ENCODE measurements around the gene CST3. TPM values are rescaled to one million over a fixed set of nuclear protein-coding genes. Genes with fewer than 3 reads are reported as not detected.

Gene CST3
- total and polyA plus RNA-seq, 2 of the 8 experiments (the other 6 are each of a cell fraction or from before 2014, with no cell fraction given): 53.2 to 184 TPM

DNA sequence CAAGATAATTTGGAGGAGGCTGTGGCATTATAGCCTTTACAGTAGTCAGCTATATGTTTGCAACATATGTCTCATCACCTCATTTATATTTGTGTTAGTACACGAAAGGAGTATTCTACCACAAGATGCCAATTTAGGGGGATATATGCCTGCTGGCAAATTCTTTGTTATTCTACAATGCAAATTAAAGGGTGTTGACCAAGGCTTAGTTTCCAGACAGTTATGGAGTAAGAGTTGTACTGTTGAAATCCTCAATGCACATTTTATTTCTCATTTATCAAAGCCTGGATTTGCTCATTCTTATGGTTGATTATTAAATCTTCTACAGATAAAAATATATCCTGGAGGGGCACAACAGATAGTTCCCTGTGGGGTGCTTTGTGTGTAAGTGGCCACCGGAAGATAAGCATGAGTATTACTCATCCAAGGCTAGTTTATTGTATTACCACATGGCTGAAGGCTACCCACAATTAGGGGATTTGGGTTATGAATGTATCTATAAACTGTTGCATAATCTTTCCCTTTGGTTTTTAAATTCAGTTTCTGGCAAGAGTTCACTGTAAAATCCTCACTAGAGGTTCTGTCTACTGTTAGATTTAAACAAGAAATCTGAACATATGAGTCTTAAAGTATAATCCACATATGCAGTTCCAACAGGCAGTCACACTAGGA, 41.0 kb downstream of the CST3 start:
- H4K91ac ChIP-seq (replicated peaks; ENCODE audit: insufficient read length, low read length): no peak overlapping the region
- H4K5ac ChIP-seq (ENCODE audit: insufficient read length, low read depth, low read length): no peak overlapping the region
- no peak overlapping the region for H3K23ac ChIP-seq (ENCODE audit: insufficient read length)
- H3K27ac ChIP-seq (ENCODE audit: low read depth, low read length): no peak overlapping the region
- no peaks in the 10 kb centered on the region for H3K23me2 ChIP-seq (ENCODE audit: low read depth, low read length)
- no peak overlapping the region for H2AK5ac ChIP-seq (ENCODE audit: low read depth, low read length)
- H3K9me3 ChIP-seq (ENCODE audit: insufficient read depth in 2 of 2, low read depth in 1 of 2, low read length in 1 of 2): no peaks in the 10 kb centered on the region
- no peak overlapping the region for H2BK20ac ChIP-seq (ENCODE audit: low read length)
- H3K4me2 ChIP-seq (ENCODE audit: insufficient read depth in 1 of 2, low read depth in 2 of 2, low read length in 2 of 2): no peak overlapping the region
- no peak overlapping the region for H3K9ac ChIP-seq (replicated peaks in 1 of 4; ENCODE audit: extremely low read depth in 1 of 4, low read depth in 3 of 4, low read length in 3 of 4)
- ChIA-PET POLR2A (ENCODE audit: partially characterized antibody) (no interaction called here), CTCF (ENCODE audit: partially characterized antibody) (interaction anchor here (1.0 to 18.5 kb wide), 4 partner anchors 11 to 152 kb away, joined by 3 to 328 read pairs (median 4); partner anchors contain the start of genes CST11 and CSTL1)
- H3K14ac ChIP-seq (ENCODE audit: insufficient read length): no peak overlapping the region
- FAIRE-seq (no peak), DNase-seq (ENCODE audit: low read depth in 1 of 2, low spot score in 2 of 2) (no peak)
- H2AFZ ChIP-seq (ENCODE audit: low read length): no peak overlapping the region
- no peak overlapping the region for H2BK5ac ChIP-seq (ENCODE audit: low read depth, low read length)
- no peak overlapping the region for H3K4me3 ChIP-seq (ENCODE audit: extremely low read depth in 1 of 4, insufficient read depth in 2 of 4, low read depth in 3 of 4, low read length in 4 of 4)
- H3K27me3 ChIP-seq (replicated peaks in 1 of 4; ENCODE audit: control insufficient read depth in 3 of 4, extremely low read depth in 1 of 4, insufficient read depth in 3 of 4, low read length in 3 of 4): no peaks in the 10 kb centered on the region
- WGBS, 2 experiments (ENCODE audit: extremely low coverage in 1 of 2, insufficient coverage in 1 of 2, insufficient read length in 1 of 2, insufficient replicate concordance in 2 of 2, low coverage in 1 of 2, low lambda C conversion rate in 2 of 2, missing lambda C conversion rate in 1 of 2): 90% methylated on average over 2 of the region's 2 CpGs; no CpG with 5 or more reads in 1 of the 2 experiments
- no peaks in the 10 kb centered on the region for H3K36me3 ChIP-seq (ENCODE audit: control insufficient read depth in 2 of 4, insufficient read depth in 4 of 4, low read length in 3 of 4)
- H3K79me1 ChIP-seq (ENCODE audit: low read depth, low read length): no peaks in the 10 kb centered on the region
- no peak overlapping the region for H2BK15ac ChIP-seq (ENCODE audit: low read length)
- H4K20me1 ChIP-seq (replicated peaks in 1 of 2; ENCODE audit: control insufficient read depth in 1 of 2, insufficient read depth in 2 of 2, low read length in 2 of 2): no peaks in the 10 kb centered on the region
- TF ChIP-seq TAF1 (IDR thresholded peaks at IDR 0.05; ENCODE audit: low read depth, low read length): no peak
- no peak for TF ChIP-seq ASH2L (IDR thresholded peaks at IDR 0.05; ENCODE audit: low read length)
- no peak for TF ChIP-seq CHD2 (IDR thresholded peaks at IDR 0.05; ENCODE audit: low read length)
- TF ChIP-seq SIN3A (conservative IDR thresholded peaks at IDR 0.05 in 1 of 2, IDR thresholded peaks at IDR 0.05 in 1 of 2; ENCODE audit: low read depth in 1 of 2, low read length in 2 of 2): no peak
- H3K79me2 ChIP-seq (ENCODE audit: control insufficient read depth in 1 of 2, insufficient read depth in 2 of 2, low read length in 2 of 2): no peaks in the 10 kb centered on the region
- H2BK120ac ChIP-seq (replicated peaks; ENCODE audit: low read depth, low read length): no peak overlapping the region
- H3K18ac ChIP-seq (ENCODE audit: extremely low read depth, low read length): no peak overlapping the region
- no peak overlapping the region for H3K4ac ChIP-seq (replicated peaks; ENCODE audit: insufficient read length, low read depth, low read length)
- H4K8ac ChIP-seq (ENCODE audit: extremely low read depth, insufficient read depth, low read length): no peak overlapping the region
- no peaks in the 10 kb centered on the region for H3K4me1 ChIP-seq (replicated peaks in 1 of 4; ENCODE audit: control insufficient read depth in 3 of 4, insufficient read depth in 4 of 4, low read length in 3 of 4)
- no peak overlapping the region for H3K56ac ChIP-seq (replicated peaks; ENCODE audit: insufficient read length, low read depth, low read length)
- H2BK12ac ChIP-seq (ENCODE audit: low read depth, low read length): no peak overlapping the region

All from H1 (cell line).